NCI-H748 (cell line): ENCODE results near the gene BCAN.
"Not testable (repeated sequence)": the region's sequence is repeated elsewhere in the genome, so short reads cannot be mapped to it uniquely, and the experiment has no call there.

Source experiments
- DNase-seq: peaks from one replicate; lab custom pipeline; 2025; ENCODE audit not compliant: unreplicated experiment; lab: John Stamatoyannopoulos, UW

BCAN gene

GRCh38 chr1:156641761-156642264 lies at the start of gene BCAN:
Gene BCAN, plus strand, starts transcription at chr1:156642117. Its CDS starts 3,938 bp downstream, at chr1:156646055.
- peak; percentile 70 for DNase-seq

- DNase-seq = no peak
Observed at GRCh38 chr1:156592158-156592909, 49.6 kb upstream of the BCAN start.

GRCh38 chr1:156592910-156593660 lies 48.8 kb upstream of the BCAN start:
- DNase-seq = peak; percentile 10

GRCh38 chr1:156593661-156593989 lies 48.3 kb upstream of the BCAN start:
- DNase-seq = no peak

GRCh38 chr1:156594190-156594589 lies 47.7 kb upstream of the BCAN start:
- no peak for DNase-seq

- DNase-seq = no peak
Observed at GRCh38 chr1:156595016-156595415, 46.9 kb upstream of the BCAN start.

- no peak for DNase-seq
Observed at GRCh38 chr1:156596426-156596825, 45.5 kb upstream of the BCAN start.

- DNase-seq = no peak
Observed at GRCh38 chr1:156598125-156598524, 43.8 kb upstream of the BCAN start.

GRCh38 chr1:156598731-156599432 lies 43.0 kb upstream of the BCAN start:
- no peak for DNase-seq

- DNase-seq = no peak
Observed at GRCh38 chr1:156599811-156600210, 42.1 kb upstream of the BCAN start.

GRCh38 chr1:156600733-156601121 lies 41.2 kb upstream of the BCAN start:
- DNase-seq = no peak

GRCh38 chr1:156601122-156601830 lies 40.6 kb upstream of the BCAN start, which contains the start of gene GPATCH4:
Gene GPATCH4, minus strand, starts transcription at chr1:156601479.
- peak; percentile 83 for DNase-seq

GRCh38 chr1:156601892-156602291 lies 40.0 kb upstream of the BCAN start:
- peak; percentile 36 for DNase-seq

- peak; percentile 40 for DNase-seq
Observed at GRCh38 chr1:156602557-156602993, 39.3 kb upstream of the BCAN start.

- DNase-seq = not testable (repeated sequence)
Observed at GRCh38 chr1:156607344-156607743, 34.6 kb upstream of the BCAN start.

- DNase-seq = peak; percentile 82
Observed at GRCh38 chr1:156608036-156608674, 33.8 kb upstream of the BCAN start.

GRCh38 chr1:156608981-156609380 lies 32.9 kb upstream of the BCAN start:
- DNase-seq = peak; percentile 70

GRCh38 chr1:156610072-156610471 lies 31.8 kb upstream of the BCAN start:
- DNase-seq = not testable (repeated sequence)

GRCh38 chr1:156612666-156613065 lies 29.3 kb upstream of the BCAN start:
- no peak for DNase-seq

- no peak for DNase-seq
Observed at GRCh38 chr1:156615946-156616345, 26.0 kb upstream of the BCAN start.
